ENCODE measurements around the gene OR2L13.

- TF ChIP-seq POLR2A (IDR thresholded peaks at IDR 0.05; ENCODE audit: low read length) (no peak), GATA1 (IDR thresholded peaks at IDR 0.05; ENCODE audit: low read depth, low read length) (no peak)
These were observed 41.8 kb downstream of the OR2L13 start for GRCh38 chr1:248136811-248137210.
